ENCODE results near the gene WHRN.

GRCh38 chr9:114459464-114459863, 45.8 kb downstream of the WHRN start:
- TF ChIP-seq, protein P1, sequence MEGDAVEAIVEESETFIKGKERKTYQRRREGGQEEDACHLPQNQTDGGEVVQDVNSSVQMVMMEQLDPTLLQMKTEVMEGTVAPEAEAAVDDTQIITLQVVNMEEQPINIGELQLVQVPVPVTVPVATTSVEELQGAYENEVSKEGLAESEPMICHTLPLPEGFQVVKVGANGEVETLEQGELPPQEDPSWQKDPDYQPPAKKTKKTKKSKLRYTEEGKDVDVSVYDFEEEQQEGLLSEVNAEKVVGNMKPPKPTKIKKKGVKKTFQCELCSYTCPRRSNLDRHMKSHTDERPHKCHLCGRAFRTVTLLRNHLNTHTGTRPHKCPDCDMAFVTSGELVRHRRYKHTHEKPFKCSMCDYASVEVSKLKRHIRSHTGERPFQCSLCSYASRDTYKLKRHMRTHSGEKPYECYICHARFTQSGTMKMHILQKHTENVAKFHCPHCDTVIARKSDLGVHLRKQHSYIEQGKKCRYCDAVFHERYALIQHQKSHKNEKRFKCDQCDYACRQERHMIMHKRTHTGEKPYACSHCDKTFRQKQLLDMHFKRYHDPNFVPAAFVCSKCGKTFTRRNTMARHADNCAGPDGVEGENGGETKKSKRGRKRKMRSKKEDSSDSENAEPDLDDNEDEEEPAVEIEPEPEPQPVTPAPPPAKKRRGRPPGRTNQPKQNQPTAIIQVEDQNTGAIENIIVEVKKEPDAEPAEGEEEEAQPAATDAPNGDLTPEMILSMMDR (IDR thresholded peaks at IDR 0.05) = no peak
- TF ChIP-seq POLR2AphosphoS5 (IDR thresholded peaks at IDR 0.05) = no peak

All from gastroesophageal sphincter (tissue), 3 donors.